Adrenal gland (tissue), 5 donors: ENCODE results near the gene AKAP10.

Experiments used
- POLR2A ChIP-seq, 2 donors: fragments of 450-650 bp; IDR thresholded peaks; one replicate each; pipeline ENCODE4 v1.6.1; 2017; ENCODE audit warnings: antibody characterized with exemption in 2 of 2, mild to moderate bottlenecking in 2 of 2, moderate library complexity in 1 of 2
- TF ChIP-seq, protein P1 (sequence below), 6 experiments: fragments of 450-650 bp in 4 of 6; fragments of 200-600 bp in 2 of 6; sonication (generic) in 1 of 6; IDR thresholded peaks; 1 replicate in 5 of 6; 2 replicates in 1 of 6; pipeline versions ENCODE4 v1.5.1 to v1.8.0; 2016 to 2021; ENCODE audit warnings: antibody characterized with exemption in 6 of 6, mild to moderate bottlenecking in 2 of 6, moderate library complexity in 1 of 6
- donor health status: DM: no; HTN: no; CAD: no.

DNA sequence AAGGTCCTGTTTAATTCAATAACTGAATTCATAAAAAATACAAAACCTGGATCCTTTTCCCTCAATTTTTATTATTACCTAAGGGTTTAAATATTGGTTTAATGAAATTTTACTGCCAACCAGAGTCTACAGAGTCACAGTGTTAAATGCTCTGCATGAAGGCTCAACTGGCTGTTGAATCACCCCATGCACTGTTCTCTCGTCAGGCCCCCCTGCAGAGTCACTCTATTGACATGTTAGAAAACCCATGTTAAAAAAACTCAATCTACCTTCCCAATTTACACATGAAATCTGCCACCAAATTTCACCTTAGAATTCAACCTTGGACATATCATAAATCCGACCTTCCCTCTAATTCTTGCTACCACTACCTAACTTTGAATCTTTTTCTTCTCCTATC, 66.6 kb downstream of the AKAP10 start:
- TF ChIP-seq, protein P1, sequence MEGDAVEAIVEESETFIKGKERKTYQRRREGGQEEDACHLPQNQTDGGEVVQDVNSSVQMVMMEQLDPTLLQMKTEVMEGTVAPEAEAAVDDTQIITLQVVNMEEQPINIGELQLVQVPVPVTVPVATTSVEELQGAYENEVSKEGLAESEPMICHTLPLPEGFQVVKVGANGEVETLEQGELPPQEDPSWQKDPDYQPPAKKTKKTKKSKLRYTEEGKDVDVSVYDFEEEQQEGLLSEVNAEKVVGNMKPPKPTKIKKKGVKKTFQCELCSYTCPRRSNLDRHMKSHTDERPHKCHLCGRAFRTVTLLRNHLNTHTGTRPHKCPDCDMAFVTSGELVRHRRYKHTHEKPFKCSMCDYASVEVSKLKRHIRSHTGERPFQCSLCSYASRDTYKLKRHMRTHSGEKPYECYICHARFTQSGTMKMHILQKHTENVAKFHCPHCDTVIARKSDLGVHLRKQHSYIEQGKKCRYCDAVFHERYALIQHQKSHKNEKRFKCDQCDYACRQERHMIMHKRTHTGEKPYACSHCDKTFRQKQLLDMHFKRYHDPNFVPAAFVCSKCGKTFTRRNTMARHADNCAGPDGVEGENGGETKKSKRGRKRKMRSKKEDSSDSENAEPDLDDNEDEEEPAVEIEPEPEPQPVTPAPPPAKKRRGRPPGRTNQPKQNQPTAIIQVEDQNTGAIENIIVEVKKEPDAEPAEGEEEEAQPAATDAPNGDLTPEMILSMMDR (IDR thresholded peaks at IDR 0.05) = no peak
- no peak for TF ChIP-seq POLR2A (IDR thresholded peaks at IDR 0.05)
